HAP-1 (cell line): Measurements from ENCODE around the gene FGF14.

Source experiments
- DNase-seq, 2 experiments: peaks; one replicate each; pipeline ENCODE4 v3.0.0-alpha.2; 2016 to 2020; ENCODE audit warnings: low spot score in 2 of 2
- H3K27me3 ChIP-seq: fragments of 250-450 bp; sonication (Bioruptor Pico); 2 replicates; pipeline ENCODE4 v1.5.1; 2020; ENCODE audit warnings: low read depth, mild to moderate bottlenecking, moderate library complexity
- H3K36me3 ChIP-seq: fragments of 250-450 bp; sonication (Bioruptor Pico); replicated peaks from 2 replicates; pipeline ENCODE4 v1.5.1; 2020; ENCODE audit warnings: mild to moderate bottlenecking
- H3K4me1 ChIP-seq: fragments of 250-450 bp; sonication (Bioruptor Pico); 2 replicates; pipeline ENCODE4 v1.5.1; 2020; ENCODE audit warnings: mild to moderate bottlenecking
- H3K4me3 ChIP-seq: fragments of 250-450 bp; sonication (Bioruptor Pico); 2 replicates; pipeline ENCODE4 v1.5.1; 2020; ENCODE audit warnings: mild to moderate bottlenecking, moderate library complexity
- H3K9me3 ChIP-seq: fragments of 250-450 bp; sonication (Bioruptor Pico); 2 replicates; pipeline ENCODE4 v1.5.1; 2020; ENCODE audit warnings: mild to moderate bottlenecking, moderate library complexity
- in situ Hi-C: fragments of 300-500 bp; cut with MboI; formaldehyde crosslinking; loops from 3 replicates; pipeline ENCODE4 v1.14.3; 2020; ENCODE audit warnings: low sequenced_read_pairs, inconsistent platforms, mixed read lengths

Gene FGF14

DNA sequence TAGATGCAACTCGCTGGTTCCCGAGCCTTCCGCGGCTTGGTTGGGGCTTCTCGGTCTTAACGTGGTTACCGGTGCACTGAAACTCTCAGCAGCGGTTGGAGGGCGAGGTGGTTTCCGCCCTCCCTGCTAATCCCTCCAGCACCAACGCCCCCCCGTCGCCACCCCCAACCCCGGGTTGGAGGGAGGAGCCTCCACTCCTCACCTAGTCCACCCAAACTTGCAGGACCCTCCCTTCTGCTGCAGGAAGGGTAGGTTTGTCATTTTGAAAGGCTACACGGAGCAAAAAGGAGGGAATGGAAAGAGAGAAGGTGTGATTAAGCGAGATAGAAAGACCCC, 484.4 kb downstream of the FGF14 start:
- H3K4me3 ChIP-seq, result no peak overlapping the region
- H3K4me1 ChIP-seq, result no peaks in the 10 kb centered on the region
- no peak for DNase-seq
- in situ Hi-C loops, result no loop called here
- no peaks in the 10 kb centered on the region for H3K9me3 ChIP-seq
- no peaks in the 10 kb centered on the region for H3K36me3 ChIP-seq
- H3K27me3 ChIP-seq, result peaks cover 35% of the 10 kb centered on the region

- Histone ChIP-seq H3K4me3 (no peak overlapping the region), H3K27me3 (peaks cover 35% of the 10 kb centered on the region), H3K36me3 (no peaks in the 10 kb centered on the region), H3K9me3 (no peaks in the 10 kb centered on the region), H3K4me1 (no peaks in the 10 kb centered on the region)
- no peak for DNase-seq
- in situ Hi-C loops, result no loop called here
Observed at GRCh38 chr13:101916775-101917474, 484.9 kb downstream of the FGF14 start.

- DNase-seq, result no peak
- H3K4me3 ChIP-seq, result no peak overlapping the region
- H3K27me3 ChIP-seq, result peaks cover 35% of the 10 kb centered on the region
Observed at GRCh38 chr13:101916108-101916774, 485.6 kb downstream of the FGF14 start.

GRCh38 chr13:101915755-101916107, 486.1 kb downstream of the FGF14 start:
- Histone ChIP-seq H3K9me3 (no peaks in the 10 kb centered on the region), H3K36me3 (no peaks in the 10 kb centered on the region), H3K27me3 (peaks cover 35% of the 10 kb centered on the region), H3K4me1 (no peaks in the 10 kb centered on the region), H3K4me3 (no peak overlapping the region)
- in situ Hi-C loops, result no loop called here
- no peak for DNase-seq

More at GRCh38 chr13:101916108-101916774, 485.6 kb downstream of the FGF14 start:
- H3K36me3 ChIP-seq, result no peaks in the 10 kb centered on the region
- in situ Hi-C loops, result no loop called here
- no peaks in the 10 kb centered on the region for H3K9me3 ChIP-seq
- H3K4me1 ChIP-seq, result no peaks in the 10 kb centered on the region

GRCh38 chr13:101915331-101915730, 486.5 kb downstream of the FGF14 start:
- no peak for DNase-seq
- Histone ChIP-seq H3K27me3 (peaks cover 35% of the 10 kb centered on the region), H3K36me3 (no peaks in the 10 kb centered on the region), H3K4me1 (no peaks in the 10 kb centered on the region), H3K4me3 (no peak overlapping the region), H3K9me3 (no peaks in the 10 kb centered on the region)
- in situ Hi-C loops, result no loop called here

- H3K4me1 ChIP-seq, result no peaks in the 10 kb centered on the region
- DNase-seq, result no peak
- H3K27me3 ChIP-seq, result peaks cover 25% of the 10 kb centered on the region
- no peak overlapping the region for H3K4me3 ChIP-seq
- H3K9me3 ChIP-seq, result no peaks in the 10 kb centered on the region
- in situ Hi-C loops, result no loop called here
- no peaks in the 10 kb centered on the region for H3K36me3 ChIP-seq
Observed at GRCh38 chr13:101911752-101912151, 490.1 kb downstream of the FGF14 start.

DNA sequence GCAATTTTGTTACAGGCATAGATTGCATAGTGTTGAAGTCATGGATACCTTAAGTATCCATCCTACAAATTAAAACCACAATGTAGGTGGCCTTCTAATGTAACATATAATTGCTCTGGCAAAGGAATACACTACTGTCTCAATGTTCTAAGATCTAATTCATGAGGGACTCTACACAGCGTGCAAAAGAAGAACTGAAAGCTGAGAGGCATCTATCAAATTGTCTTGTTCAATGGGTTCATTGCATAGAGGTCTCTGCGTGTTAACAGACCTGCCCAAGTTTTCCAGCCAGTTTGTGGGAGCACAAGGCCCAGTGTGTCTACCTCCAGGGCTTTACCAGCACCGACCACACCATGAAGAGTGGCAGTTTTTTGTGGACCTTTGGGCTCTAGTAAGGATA, 498.0 kb downstream of the FGF14 start:
- no peaks in the 10 kb centered on the region for H3K36me3 ChIP-seq
- H3K4me1 ChIP-seq, result no peaks in the 10 kb centered on the region
- H3K27me3 ChIP-seq, result no peaks in the 10 kb centered on the region
- no peaks in the 10 kb centered on the region for H3K9me3 ChIP-seq
- no peak overlapping the region for H3K4me3 ChIP-seq
- no peak for DNase-seq
- in situ Hi-C loops, result no loop called here

DNA sequence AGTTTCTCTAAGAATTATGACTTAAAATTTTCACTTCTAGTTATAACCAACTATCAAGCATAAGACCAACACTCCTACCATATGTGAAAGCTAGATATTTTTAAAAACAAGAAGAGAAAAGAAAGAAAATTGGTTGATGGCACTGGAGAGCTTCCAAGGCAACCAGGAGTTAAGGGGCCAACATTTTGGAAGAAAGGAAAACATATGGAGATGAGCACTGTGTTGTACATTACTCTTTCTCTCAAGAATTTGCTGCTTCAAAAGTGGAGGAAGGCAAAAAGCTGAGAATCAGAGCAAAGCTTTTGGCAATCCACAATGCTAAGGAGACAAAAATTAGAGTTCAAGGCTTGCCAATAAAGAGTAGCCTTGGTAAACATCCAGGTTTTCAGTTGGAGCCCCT, 503.2 kb downstream of the FGF14 start:
- H3K27me3 ChIP-seq, result no peaks in the 10 kb centered on the region
- no peaks in the 10 kb centered on the region for H3K36me3 ChIP-seq
- H3K4me3 ChIP-seq, result no peak overlapping the region
- no peaks in the 10 kb centered on the region for H3K4me1 ChIP-seq
- H3K9me3 ChIP-seq, result no peaks in the 10 kb centered on the region
- no peak for DNase-seq
- in situ Hi-C loops, result no loop called here

DNA sequence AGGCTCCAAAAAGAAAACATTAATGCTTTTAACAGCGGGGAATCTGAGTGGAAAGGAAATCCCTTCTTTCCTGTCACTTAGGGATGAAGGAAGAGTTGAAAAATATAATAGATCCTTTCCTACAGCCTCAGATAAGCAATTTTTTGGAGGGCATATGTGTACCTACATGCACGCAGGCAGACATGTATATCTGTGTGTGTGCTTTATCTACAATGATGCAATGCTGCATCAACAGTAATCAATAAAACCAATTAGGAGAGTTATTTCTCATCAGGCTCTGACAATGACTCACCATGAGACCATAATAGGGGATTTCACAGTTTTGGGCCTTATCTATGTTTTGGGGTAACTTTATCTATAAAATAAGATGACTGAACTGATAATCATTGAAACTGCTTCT, 505.3 kb downstream of the FGF14 start:
- Histone ChIP-seq H3K4me3 (no peak overlapping the region), H3K27me3 (no peaks in the 10 kb centered on the region), H3K9me3 (no peaks in the 10 kb centered on the region), H3K4me1 (no peaks in the 10 kb centered on the region), H3K36me3 (no peaks in the 10 kb centered on the region)
- in situ Hi-C loops, result no loop called here
- DNase-seq, result no peak

DNA sequence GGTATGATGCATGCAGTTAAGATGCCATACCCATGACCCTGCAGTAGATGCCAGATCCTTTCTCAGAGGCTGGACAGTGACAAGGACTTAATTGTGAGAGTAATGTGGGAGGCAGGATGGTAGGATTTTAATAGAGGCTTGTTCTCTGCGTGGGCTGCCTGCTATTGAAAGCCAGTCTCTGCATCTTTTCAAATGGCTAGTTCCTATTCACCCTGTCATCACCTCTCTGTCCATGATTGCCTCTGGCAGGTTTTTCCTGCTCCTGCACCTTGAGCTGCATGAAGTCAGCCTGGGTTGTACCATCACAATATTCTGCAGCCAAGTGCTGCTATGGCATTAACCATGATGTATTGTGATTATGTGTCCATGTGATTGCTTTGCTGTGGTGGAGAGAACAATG, 508.8 kb downstream of the FGF14 start:
- Histone ChIP-seq H3K36me3 (no peaks in the 10 kb centered on the region), H3K4me3 (no peak overlapping the region), H3K27me3 (no peaks in the 10 kb centered on the region), H3K4me1 (no peaks in the 10 kb centered on the region), H3K9me3 (no peaks in the 10 kb centered on the region)
- no peak for DNase-seq
- in situ Hi-C loops, result no loop called here

GRCh38 chr13:101892296-101892695, 509.6 kb downstream of the FGF14 start:
- DNase-seq, result no peak
- Histone ChIP-seq H3K36me3 (no peaks in the 10 kb centered on the region), H3K9me3 (no peaks in the 10 kb centered on the region), H3K4me1 (no peaks in the 10 kb centered on the region), H3K4me3 (no peak overlapping the region), H3K27me3 (no peaks in the 10 kb centered on the region)
- in situ Hi-C loops, result no loop called here

DNA sequence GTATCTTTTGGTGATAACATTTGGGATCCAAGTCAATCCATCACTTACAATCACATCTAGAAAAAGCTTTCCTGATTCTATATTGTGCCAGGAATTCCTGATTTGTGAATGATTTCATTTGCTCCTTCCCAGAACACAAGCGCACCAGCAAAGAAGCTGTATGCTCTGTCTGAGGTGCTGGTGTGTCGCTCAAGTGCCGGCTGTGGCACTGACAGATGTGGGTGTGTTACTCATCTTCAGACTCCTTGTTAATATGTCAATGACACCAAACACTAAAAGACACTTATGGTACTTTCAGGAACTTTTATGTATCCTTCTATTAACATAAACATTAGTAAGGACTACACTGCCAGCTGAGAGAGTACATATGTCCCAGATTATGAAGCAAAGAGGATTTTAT, 520.3 kb downstream of the FGF14 start:
- Histone ChIP-seq H3K27me3 (0 out of 2 replicates have a peak, but pooled peaks cover 7% of the 10 kb centered on the region), H3K9me3 (no peaks in the 10 kb centered on the region), H3K4me3 (no peak overlapping the region), H3K4me1 (no peaks in the 10 kb centered on the region), H3K36me3 (no peaks in the 10 kb centered on the region)
- in situ Hi-C loops, result no loop called here
- no peak for DNase-seq

DNA sequence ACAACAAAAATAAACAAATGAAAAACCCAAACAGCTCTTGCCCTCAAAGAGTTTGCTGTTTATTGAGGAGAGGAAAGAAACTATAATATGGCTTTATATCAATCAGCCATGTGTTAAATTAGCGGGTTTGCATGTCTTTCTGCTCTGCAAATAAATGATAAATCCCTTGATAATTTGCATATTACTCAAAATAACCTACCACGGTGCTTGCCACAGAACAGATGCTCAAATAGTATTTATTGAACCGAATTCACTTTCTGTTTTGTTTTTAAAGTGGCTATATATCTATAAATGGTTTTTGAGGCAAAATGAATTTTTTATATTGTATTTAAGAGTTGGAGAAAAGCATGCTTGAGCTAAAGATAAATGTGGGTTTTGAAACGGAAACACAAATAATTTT, 521.3 kb downstream of the FGF14 start:
- in situ Hi-C loops, result no loop called here
- H3K36me3 ChIP-seq, result no peaks in the 10 kb centered on the region
- H3K4me1 ChIP-seq, result no peaks in the 10 kb centered on the region
- DNase-seq, result no peak
- no peaks in the 10 kb centered on the region for H3K9me3 ChIP-seq
- H3K4me3 ChIP-seq, result no peak overlapping the region
- 0 out of 2 replicates have a peak, but pooled peaks cover 7% of the 10 kb centered on the region for H3K27me3 ChIP-seq

DNA sequence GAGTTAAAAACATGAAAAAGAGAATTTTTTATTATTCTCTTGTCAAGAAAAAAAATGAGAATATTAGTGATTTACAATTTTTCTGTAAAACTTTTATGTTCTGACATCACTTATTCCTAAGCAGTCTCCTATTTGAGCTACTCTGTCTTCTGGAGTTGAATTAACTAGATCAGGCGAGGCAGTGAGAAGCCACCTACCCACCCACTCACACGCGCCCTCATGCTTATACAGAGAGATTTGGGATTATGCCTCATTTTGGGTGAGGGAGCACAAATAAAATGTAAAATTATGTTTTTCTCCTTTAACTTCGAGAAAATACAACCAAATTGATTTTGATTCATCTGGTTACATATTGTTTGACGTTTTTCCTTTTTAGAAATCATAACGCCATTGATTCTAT, 524.9 kb downstream of the FGF14 start:
- Histone ChIP-seq H3K4me3 (no peak overlapping the region), H3K9me3 (no peaks in the 10 kb centered on the region), H3K4me1 (no peaks in the 10 kb centered on the region), H3K36me3 (no peaks in the 10 kb centered on the region), H3K27me3 (0 out of 2 replicates have a peak, but pooled peaks cover 7% of the 10 kb centered on the region)
- no peak for DNase-seq
- in situ Hi-C loops, result no loop called here
